GM12892 (cell line): ENCODE data around the gene CCDC188.

Experiments used
- POLR2A ChIP-seq: IDR thresholded peaks from 2 replicates; pipeline ENCODE4 v1.6.1; 2011; ENCODE audit warnings: low read depth, low read length, control low read depth
- TAF1 ChIP-seq: IDR thresholded peaks from 2 replicates; pipeline ENCODE4 v1.6.1; 2011; ENCODE audit warnings: low read depth, mild to moderate bottlenecking, control low read depth, low read length, borderline replicate concordance

DNA sequence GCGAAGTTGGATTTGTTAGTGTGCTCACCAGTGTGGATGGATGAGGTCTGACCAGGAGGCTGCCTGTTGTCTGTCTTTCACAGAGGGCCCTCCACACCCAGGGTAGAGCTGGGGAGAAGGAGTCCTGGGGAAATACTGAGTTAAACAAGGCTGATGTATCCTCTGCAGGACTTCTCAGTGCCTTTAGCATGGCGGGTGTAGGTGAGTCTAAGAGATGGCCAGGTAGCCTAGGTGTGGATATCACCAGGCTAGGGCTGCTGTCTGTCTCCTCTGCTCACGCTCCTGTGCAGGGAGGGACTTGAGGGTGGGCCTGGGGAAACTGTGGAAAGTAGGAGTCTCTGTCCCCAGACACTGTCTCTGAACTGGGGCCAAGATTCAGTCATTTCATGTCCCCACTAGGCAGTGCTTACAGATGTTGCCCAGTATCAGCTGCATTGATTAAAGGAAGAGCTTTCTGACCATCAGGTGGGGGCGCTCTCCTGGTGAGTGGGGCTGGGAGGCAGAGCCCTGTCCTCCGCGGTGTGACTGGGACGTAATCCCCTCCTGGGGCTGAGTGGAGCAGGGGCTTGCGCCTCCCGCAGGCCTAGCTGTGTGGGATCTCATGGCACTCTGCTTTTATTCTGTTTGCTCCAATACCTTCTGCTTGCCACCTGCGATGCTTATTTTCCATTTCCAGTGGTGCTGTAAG lies 35.5 kb upstream of the CCDC188 start:
- TF ChIP-seq POLR2A = no peak
- no peak for TF ChIP-seq TAF1
